Measurements from ENCODE around the gene GAPT.

- no peak for TF ChIP-seq EZH2 (IDR thresholded peaks at IDR 0.05; ENCODE audit: borderline replicate concordance, low read length)
- TF ChIP-seq CTCF (IDR thresholded peaks at IDR 0.05; ENCODE audit: low read length) = no peak
Observed at GRCh38 chr5:58455066-58455465, 36.2 kb upstream of the GAPT start.
